ENCODE measurements around the gene JMJD1C. TPM values are rescaled to one million over a fixed set of nuclear protein-coding genes. Genes with fewer than 3 reads are reported as not detected.

JMJD1C gene
- total RNA-seq, 1 experiment from 2014 or later, result 180 TPM

- TF ChIP-seq TEAD1 (CRISPR knock-in tag; IDR thresholded peaks at IDR 0.05) (no peak), ZNF232 (CRISPR knock-in tag; IDR thresholded peaks at IDR 0.05) (no peak), PRRX2 (CRISPR knock-in tag; IDR thresholded peaks at IDR 0.05) (no peak), ZNF396 (CRISPR knock-in tag; IDR thresholded peaks at IDR 0.05; ENCODE audit: borderline replicate concordance) (no peak)
Observed at GRCh38 chr10:63385254-63385653, 80.5 kb downstream of the JMJD1C start (continued).

DNA sequence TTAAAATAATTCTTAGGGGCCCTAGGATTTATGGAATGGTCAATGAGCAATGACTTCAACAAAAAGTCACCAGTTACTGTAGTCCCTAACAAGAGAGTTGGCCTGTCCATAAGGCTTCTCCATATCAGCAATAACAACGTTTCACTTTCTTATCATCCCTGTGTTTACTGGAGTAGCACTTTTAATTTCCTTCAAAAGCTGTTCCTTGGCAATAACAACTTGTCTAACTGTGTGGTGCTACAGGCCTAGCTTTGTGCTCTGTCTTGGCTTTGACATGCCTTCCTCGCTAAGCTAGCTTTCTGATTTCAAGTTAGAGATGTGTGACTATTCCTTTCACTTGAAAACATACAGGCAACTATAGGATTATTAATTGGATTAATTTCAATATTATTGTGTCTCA is 81.1 kb downstream of the JMJD1C start:
- DNase-seq (ENCODE audit: low spot score) (no peak), ATAC-seq (no peak)
- CTCF ChIA-PET, result no interaction called here
- Mint-ChIP-seq H3K27ac (no peak overlapping the region), H3K27me3 (ENCODE audit: low read depth) (no peaks in the 10 kb centered on the region), H3K9me3 (no peaks in the 10 kb centered on the region), H3K4me3 (no peak overlapping the region), H3K4me1 (peaks cover 19% of the 10 kb centered on the region), H3K36me3 (peaks cover 7% of the 10 kb centered on the region; the same call in 1 of the 2 replicates)
- POLR2A ChIA-PET, result interaction anchor here (0.5 kb wide), 2 partner anchors 200 to 1022 kb away, joined by 3 to 4 read pairs; no protein-coding TSS in a partner anchor
- no peak for TF ChIP-seq ZBTB21 (CRISPR knock-in tag; IDR thresholded peaks at IDR 0.05; ENCODE audit: borderline replicate concordance)
- no peak for TF ChIP-seq ZNF532 (CRISPR knock-in tag; IDR thresholded peaks at IDR 0.05; ENCODE audit: borderline replicate concordance)
- TF ChIP-seq NR1H2 (CRISPR knock-in tag; IDR thresholded peaks at IDR 0.05), result no peak
- TF ChIP-seq, protein P1, sequence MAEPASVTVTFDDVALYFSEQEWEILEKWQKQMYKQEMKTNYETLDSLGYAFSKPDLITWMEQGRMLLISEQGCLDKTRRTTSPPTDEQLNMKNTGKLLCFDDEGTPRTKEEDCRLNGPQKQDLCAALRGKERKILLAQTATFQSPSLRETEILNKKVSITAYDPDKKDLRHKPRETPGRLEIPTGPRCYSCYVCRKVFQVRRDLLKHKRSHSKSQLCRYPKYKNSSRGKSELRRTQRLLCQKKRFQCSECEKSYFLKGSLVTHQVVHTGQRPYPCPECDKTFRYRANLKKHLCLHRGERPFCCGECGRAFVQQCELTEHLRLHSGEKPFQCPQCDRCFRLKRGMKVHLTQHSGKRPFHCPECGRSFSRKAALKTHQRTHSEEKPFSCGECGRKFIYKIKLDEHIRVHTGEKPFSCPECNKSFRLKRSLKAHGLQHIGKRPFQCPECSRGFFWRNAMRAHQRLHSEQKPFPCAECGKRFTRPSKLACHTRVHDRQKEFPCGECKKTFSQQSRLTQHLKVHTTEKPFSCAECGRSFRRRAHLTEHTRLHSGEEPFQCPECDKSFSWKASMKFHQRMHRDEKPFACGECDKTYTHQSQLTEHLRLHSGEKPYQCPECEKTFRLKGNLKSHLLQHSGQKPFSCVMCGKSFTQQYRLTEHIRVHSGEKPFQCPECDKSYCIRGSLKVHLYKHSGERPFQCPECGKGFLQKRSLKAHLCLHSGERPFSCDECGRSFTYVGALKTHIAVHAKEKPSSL (CRISPR knock-in tag; conservative IDR thresholded peaks at IDR 0.05), result no peak
- TF ChIP-seq IRF2 (CRISPR knock-in tag; IDR thresholded peaks at IDR 0.05; ENCODE audit: borderline replicate concordance, low read depth), result no peak
- no peak for TF ChIP-seq ZMAT4 (CRISPR knock-in tag; IDR thresholded peaks at IDR 0.05)
- no peak for TF ChIP-seq TP53 (CRISPR knock-in tag; IDR thresholded peaks at IDR 0.05)
- TF ChIP-seq ZNF671 (CRISPR knock-in tag; IDR thresholded peaks at IDR 0.05), result no peak
- no peak for TF ChIP-seq CREB1 (CRISPR knock-in tag; IDR thresholded peaks at IDR 0.05)
- TF ChIP-seq EMX1 (CRISPR knock-in tag; IDR thresholded peaks at IDR 0.05), result no peak
- no peak for TF ChIP-seq GABPB1 (CRISPR knock-in tag; IDR thresholded peaks at IDR 0.05)

DNA sequence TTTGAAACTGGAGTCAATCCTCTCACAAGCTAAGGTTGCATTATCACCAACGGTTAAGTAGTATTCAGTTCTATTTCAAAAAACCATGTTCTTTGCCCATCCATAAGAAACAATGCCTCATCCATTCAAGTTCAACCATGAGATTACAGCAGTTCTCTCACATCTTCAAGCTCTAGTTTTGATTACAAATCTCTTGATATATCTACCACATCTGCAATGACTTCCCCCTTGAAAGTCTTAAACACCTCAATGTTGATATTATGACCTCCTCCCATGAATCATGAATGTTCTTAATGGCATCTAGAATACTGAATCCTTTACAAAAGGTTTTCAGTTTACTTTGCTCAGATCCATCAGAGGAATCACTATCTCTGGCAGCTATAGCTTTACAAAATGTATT is 81.8 kb downstream of the JMJD1C start:
- DNase-seq (ENCODE audit: low spot score) (no peak), ATAC-seq (no peak)
- TF ChIP-seq RELA (CRISPR knock-in tag; IDR thresholded peaks at IDR 0.05; ENCODE audit: borderline replicate concordance) (no peak), ESRRA (CRISPR knock-in tag; IDR thresholded peaks at IDR 0.05; ENCODE audit: borderline replicate concordance) (no peak), HMGA2 (CRISPR knock-in tag; IDR thresholded peaks at IDR 0.05) (no peak), TEAD1 (CRISPR knock-in tag; IDR thresholded peaks at IDR 0.05) (no peak), FOXP4 (CRISPR knock-in tag; IDR thresholded peaks at IDR 0.05) (no peak), FOXK1 (CRISPR knock-in tag; IDR thresholded peaks at IDR 0.05) (no peak)
- no peaks in the 10 kb centered on the region for H3K9me3 Mint-ChIP-seq
- ChIA-PET POLR2A (no interaction called here), CTCF (no interaction called here)
- no peak overlapping the region for H3K4me3 Mint-ChIP-seq
- peaks cover 7% of the 10 kb centered on the region; the same call in 1 of the 2 replicates for H3K36me3 Mint-ChIP-seq
- no peak overlapping the region for H3K27ac Mint-ChIP-seq
- H3K27me3 Mint-ChIP-seq (ENCODE audit: low read depth), result no peaks in the 10 kb centered on the region
- peaks cover 19% of the 10 kb centered on the region for H3K4me1 Mint-ChIP-seq
